ENCODE data around the gene KIAA0586.

DNA sequence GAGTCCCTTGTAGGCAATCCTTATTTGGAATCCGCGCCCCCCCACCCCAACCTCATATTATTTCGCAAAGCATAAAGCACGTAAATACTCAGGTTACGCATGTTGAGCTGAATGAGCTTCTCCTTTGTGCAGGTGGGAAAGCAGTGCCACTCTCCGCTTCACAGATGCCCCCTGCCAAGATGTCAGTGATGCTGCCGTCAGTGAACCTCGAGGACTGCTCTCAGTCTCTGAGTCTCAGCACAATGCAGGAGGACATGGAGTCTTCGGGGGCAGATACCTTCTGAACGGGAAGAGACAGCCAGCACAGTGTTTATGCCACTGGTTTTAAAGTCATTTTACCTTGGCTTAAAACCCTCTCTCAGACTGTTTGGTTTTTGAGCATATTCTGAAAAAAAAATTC is 120.1 kb downstream of the KIAA0586 start:
- TF ChIP-seq POLR2AphosphoS5 (IDR thresholded peaks at IDR 0.05; ENCODE audit: borderline replicate concordance, low read depth, low read length) (no peak), FOXP2 (optimal IDR thresholded peaks at IDR 0.05; ENCODE audit: control extremely low read depth, extremely low read length, insufficient read depth) (no peak), EZH2 (IDR thresholded peaks at IDR 0.05) (no peak)

Measured in SK-N-MC (cell line).